Upper lobe of right lung (tissue), 1 donor: ENCODE measurements around the gene DIS3L2. TPM values are rescaled to one million over a fixed set of nuclear protein-coding genes. Genes with fewer than 3 reads are reported as not detected.
"Not testable (repeated sequence)": the region's sequence is repeated elsewhere in the genome, so short reads cannot be mapped to it uniquely, and the experiment has no call there.

Experiments used
- ATAC-seq: fragments of 200-7000 bp; cut with Tn5 transposase; one replicate; pipeline ENCODE4 v1.9.1; 2020; ENCODE audit warnings: mild to moderate bottlenecking, moderate library complexity
- DNase-seq: peaks from one replicate; pipeline ENCODE4 v3.0.0-alpha.2; 2020
- H3K27ac ChIP-seq: fragments of 200-600 bp; one replicate; pipeline ENCODE4 v1.8.0; 2022
- H3K27me3 ChIP-seq: fragments of 200-600 bp; one replicate; pipeline ENCODE4 v1.8.0; 2022; ENCODE audit warnings: mild to moderate bottlenecking
- H3K36me3 ChIP-seq: fragments of 200-600 bp; one replicate; pipeline ENCODE4 v1.8.0; 2022
- H3K4me1 ChIP-seq: fragments of 200-600 bp; one replicate; pipeline ENCODE4 v1.8.0; 2022
- H3K4me3 ChIP-seq: fragments of 200-600 bp; one replicate; pipeline ENCODE4 v1.8.0; 2022; ENCODE audit warnings: mild to moderate bottlenecking
- H3K9me3 ChIP-seq: fragments of 200-600 bp; one replicate; pipeline ENCODE4 v1.8.0; 2022
- intact Hi-C: fragments of 100-400 bp; cut with DNase I; formaldehyde crosslinking; loops from one replicate; pipeline ENCODE4 v1.11.0; 2022
- total RNA-seq: library from RNA; stranded (reverse); fragmentation: NEBNext Ultra II Directional; extraction: Animal tissue kit (Norgen Biotek cat#: 25700); gene quantifications from one replicate; pipeline ENCODE4 v1.2.1, GENCODE V29; 2021
- TF ChIP-seq, protein P1 (sequence below): fragments of 200-600 bp; IDR thresholded peaks from one replicate; pipeline ENCODE4 v1.8.0; 2022; ENCODE audit warnings: antibody characterized with exemption
- donor health status: DM: no; HTN: yes; CAD: no; lungs with severe emphysema.

Gene DIS3L2
- total RNA-seq, 1 donor from 2014 or later: 35.8 TPM

- no peak overlapping the region for H3K4me3 ChIP-seq
- H3K36me3 ChIP-seq: no peaks in the 10 kb centered on the region
- TF ChIP-seq, protein P1, sequence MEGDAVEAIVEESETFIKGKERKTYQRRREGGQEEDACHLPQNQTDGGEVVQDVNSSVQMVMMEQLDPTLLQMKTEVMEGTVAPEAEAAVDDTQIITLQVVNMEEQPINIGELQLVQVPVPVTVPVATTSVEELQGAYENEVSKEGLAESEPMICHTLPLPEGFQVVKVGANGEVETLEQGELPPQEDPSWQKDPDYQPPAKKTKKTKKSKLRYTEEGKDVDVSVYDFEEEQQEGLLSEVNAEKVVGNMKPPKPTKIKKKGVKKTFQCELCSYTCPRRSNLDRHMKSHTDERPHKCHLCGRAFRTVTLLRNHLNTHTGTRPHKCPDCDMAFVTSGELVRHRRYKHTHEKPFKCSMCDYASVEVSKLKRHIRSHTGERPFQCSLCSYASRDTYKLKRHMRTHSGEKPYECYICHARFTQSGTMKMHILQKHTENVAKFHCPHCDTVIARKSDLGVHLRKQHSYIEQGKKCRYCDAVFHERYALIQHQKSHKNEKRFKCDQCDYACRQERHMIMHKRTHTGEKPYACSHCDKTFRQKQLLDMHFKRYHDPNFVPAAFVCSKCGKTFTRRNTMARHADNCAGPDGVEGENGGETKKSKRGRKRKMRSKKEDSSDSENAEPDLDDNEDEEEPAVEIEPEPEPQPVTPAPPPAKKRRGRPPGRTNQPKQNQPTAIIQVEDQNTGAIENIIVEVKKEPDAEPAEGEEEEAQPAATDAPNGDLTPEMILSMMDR: no peak
- H3K27ac ChIP-seq: no peak overlapping the region
- no peaks in the 10 kb centered on the region for H3K27me3 ChIP-seq
- no peaks in the 10 kb centered on the region for H3K4me1 ChIP-seq
- ATAC-seq (no peak), DNase-seq (no peak)
- intact Hi-C loops: no loop called here
- H3K9me3 ChIP-seq: no peaks in the 10 kb centered on the region
These were observed 345.3 kb downstream of the DIS3L2 start for GRCh38 chr2:232306741-232307305.

DNA sequence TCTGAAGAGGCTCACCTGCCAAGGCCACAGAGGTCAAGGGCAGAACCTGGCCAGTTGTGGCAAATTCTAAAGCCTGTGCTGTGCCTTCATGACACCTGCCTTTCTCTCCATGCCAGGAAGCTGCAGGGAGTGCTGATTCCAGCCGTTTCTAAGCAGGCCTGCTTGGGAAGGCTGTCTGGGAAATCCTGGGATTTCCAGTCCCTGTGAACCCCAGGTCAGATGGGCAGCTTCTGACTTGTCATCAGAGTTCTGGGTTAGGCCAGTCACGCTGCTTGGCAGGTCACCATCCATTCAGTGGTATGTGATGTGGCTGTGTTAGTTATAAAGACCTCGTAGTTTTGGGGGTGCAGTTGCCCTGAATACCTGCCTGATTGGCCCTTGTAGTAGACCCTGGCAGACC lies 346.3 kb downstream of the DIS3L2 start:
- Histone ChIP-seq H3K9me3 (no peaks in the 10 kb centered on the region), H3K27me3 (no peaks in the 10 kb centered on the region), H3K4me1 (no peaks in the 10 kb centered on the region), H3K27ac (no peak overlapping the region), H3K4me3 (no peak overlapping the region), H3K36me3 (no peaks in the 10 kb centered on the region)
- DNase-seq (no peak), ATAC-seq (no peak)
- TF ChIP-seq, protein P1: no peak
- intact Hi-C loops: no loop called here

- Histone ChIP-seq H3K4me3 (no peak overlapping the region), H3K9me3 (no peaks in the 10 kb centered on the region), H3K4me1 (no peaks in the 10 kb centered on the region), H3K27me3 (no peaks in the 10 kb centered on the region), H3K27ac (no peak overlapping the region), H3K36me3 (no peaks in the 10 kb centered on the region)
- no peak for ATAC-seq
- intact Hi-C loops: no loop called here
- no peak for DNase-seq
- TF ChIP-seq, protein P1: no peak
These were observed 347.5 kb downstream of the DIS3L2 start for GRCh38 chr2:232308986-232309385.

DNA sequence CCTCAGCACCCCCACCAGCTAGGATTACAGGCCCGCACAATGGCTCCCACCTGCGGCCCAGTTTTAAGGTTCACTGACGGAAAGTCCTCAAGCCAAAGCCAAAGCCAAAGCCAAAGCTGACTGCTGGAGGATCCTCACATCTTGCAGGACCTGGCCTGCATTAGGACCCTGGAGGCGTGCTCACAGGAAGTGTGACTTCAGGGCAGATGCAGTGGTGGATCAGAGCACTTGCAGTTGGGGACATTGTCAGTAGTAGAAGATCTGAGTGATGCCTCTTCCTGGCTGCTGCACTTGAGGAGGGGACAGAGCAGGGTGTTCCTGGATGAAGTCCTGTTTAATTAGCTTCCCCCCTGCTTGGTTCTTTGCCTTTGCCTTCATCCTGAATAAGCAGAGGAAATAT lies 348.1 kb downstream of the DIS3L2 start:
- Histone ChIP-seq H3K9me3 (no peaks in the 10 kb centered on the region), H3K4me1 (no peaks in the 10 kb centered on the region), H3K27me3 (no peaks in the 10 kb centered on the region), H3K4me3 (no peak overlapping the region), H3K27ac (no peak overlapping the region), H3K36me3 (no peaks in the 10 kb centered on the region)
- ATAC-seq (peak; percentile 29), DNase-seq (no peak)
- intact Hi-C loops: no loop called here
- TF ChIP-seq, protein P1: no peak

DNA sequence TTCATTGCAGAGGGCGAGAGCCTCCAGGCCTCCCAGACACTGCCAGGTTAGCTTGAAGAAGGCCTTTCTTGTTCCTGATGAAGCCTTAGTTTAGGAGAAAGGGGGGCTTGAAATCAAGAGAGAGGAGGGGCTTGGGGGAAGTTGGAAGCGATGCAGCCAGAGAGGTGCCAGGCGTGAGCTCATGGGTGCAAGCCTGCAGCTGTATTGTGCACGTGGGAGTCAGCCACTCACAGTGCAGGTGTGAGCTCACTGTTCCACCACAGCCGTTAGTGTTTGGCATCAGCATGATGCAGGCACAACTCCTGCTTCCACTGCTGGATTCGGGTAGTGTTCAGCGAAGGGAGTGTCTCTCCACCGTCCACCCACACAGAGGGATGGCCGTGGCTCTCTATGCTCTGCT lies 348.6 kb downstream of the DIS3L2 start:
- TF ChIP-seq, protein P1: no peak
- no peak overlapping the region for H3K4me3 ChIP-seq
- H3K4me1 ChIP-seq: peaks cover 3% of the 10 kb centered on the region
- H3K9me3 ChIP-seq: no peaks in the 10 kb centered on the region
- intact Hi-C loops: no loop called here
- ATAC-seq (no peak), DNase-seq (no peak)
- no peak overlapping the region for H3K27ac ChIP-seq
- no peaks in the 10 kb centered on the region for H3K36me3 ChIP-seq
- no peaks in the 10 kb centered on the region for H3K27me3 ChIP-seq

DNA sequence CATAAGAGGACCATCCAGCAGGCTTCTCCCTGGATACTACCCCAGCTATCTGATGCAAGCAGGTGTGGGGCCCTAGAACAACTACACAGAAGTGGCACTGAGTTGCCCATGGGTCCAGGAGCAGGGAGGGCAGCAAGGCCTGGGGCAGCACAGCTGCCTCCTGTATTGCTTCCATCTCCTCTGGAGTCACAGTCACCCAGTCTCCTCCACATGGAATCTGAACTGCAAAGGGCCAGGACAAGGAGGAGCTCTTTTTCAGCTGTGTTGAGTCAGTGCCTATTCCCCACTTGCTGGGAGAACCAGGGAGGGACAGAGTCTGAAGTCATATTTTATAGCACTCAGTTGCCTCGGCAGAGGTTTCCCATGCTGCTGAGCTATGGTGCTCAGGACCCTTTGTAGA lies 349.2 kb downstream of the DIS3L2 start:
- no peaks in the 10 kb centered on the region for H3K27me3 ChIP-seq
- H3K9me3 ChIP-seq: no peaks in the 10 kb centered on the region
- ATAC-seq: no peak
- H3K36me3 ChIP-seq: no peaks in the 10 kb centered on the region
- no peak for DNase-seq
- intact Hi-C loops: no loop called here
- H3K4me1 ChIP-seq: peaks cover 7% of the 10 kb centered on the region
- H3K4me3 ChIP-seq: no peak overlapping the region
- TF ChIP-seq, protein P1: no peak
- no peak overlapping the region for H3K27ac ChIP-seq

DNA sequence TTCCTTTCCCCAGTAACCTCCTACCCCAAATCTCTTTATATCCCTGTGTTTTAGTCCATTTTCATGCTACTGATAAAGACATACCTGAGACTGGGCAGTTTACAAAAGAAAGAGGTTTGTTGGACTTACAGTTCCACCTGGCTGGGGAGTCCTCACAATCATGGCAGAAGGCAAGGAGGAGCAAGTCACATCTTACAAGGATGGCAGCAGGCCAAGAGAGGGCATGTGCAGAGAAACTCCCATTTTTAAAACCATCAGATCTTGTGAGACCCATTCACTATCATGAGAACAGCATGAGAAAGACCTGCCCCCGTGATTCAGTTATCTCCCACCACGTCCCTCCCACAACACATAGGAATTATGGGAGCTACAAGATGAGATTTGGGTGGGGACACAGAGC lies 352.1 kb downstream of the DIS3L2 start:
- H3K4me3 ChIP-seq, H3K36me3 ChIP-seq, DNase-seq, H3K27ac ChIP-seq, ATAC-seq, H3K27me3 ChIP-seq, intact Hi-C loops, H3K9me3 ChIP-seq: not testable (repeated sequence)
- H3K4me1 ChIP-seq: peaks cover 16% of the 10 kb centered on the region
